Measurements from ENCODE around the gene SALL1. TPM values are rescaled to one million over a fixed set of nuclear protein-coding genes. Genes with fewer than 3 reads are reported as not detected.

The SALL1 gene
- total and polyA plus RNA-seq, 2 of the 4 experiments (the other 2 are of a cell fraction), result 0.90 to 5.2 TPM

GRCh38 chr16:51147776-51148677 lies 3.0 kb downstream of the SALL1 start:
- H3K14ac ChIP-seq (replicated peaks; ENCODE audit: low read depth, low read length), result peak overlapping the region; percentile 51; the same call in 1 of the 2 replicates

More at GRCh38 chr16:51147776-51148677, 3.0 kb downstream of the SALL1 start:
- no TSS peak for BruUV-seq (replicated peaks)
- dilution Hi-C loops (cut with HindIII; ENCODE audit: low sequenced_read_pairs, unreplicated experiment), result no loop called here
- Histone ChIP-seq H2AFZ (replicated peaks; ENCODE audit: low read length, poor library complexity) (no peak overlapping the region), H4K20me1 (ENCODE audit: insufficient read depth, low read length) (peaks cover 18% of the 10 kb centered on the region; the same call in 1 of the 2 replicates), H3K9me1 (ENCODE audit: insufficient read depth, low read length) (0 out of 2 replicates have a peak, but pooled peaks cover 3% of the 10 kb centered on the region), H3K4me2 (ENCODE audit: low read depth, low read length) (peak overlapping the region; percentile 94), H3K27ac (ENCODE audit: insufficient read depth, low read length) (peak overlapping the region; percentile 46; the same call in 1 of the 2 replicates), H3K36me3 (ENCODE audit: control insufficient read depth, insufficient read depth, low read length) (no peaks in the 10 kb centered on the region; the same call in 1 of the 2 replicates), H3K23ac (ENCODE audit: low read depth, low read length) (peak overlapping the region; percentile 2; the same call in 1 of the 2 replicates), H2BK20ac (ENCODE audit: low read depth, low read length) (no peak overlapping the region), H3K79me1 (ENCODE audit: low read depth in 1 of 2, low read length in 2 of 2) (peaks cover 0 to 11% of the 10 kb centered on the region in 2 experiments; a peak in 2 of 4 replicates), H3K27me3 (ENCODE audit: control insufficient read depth, insufficient read depth, low read length) (no peaks in the 10 kb centered on the region), H2AK5ac (ENCODE audit: low read depth, low read length) (no peak overlapping the region), H4K5ac (ENCODE audit: low read depth, low read length) (no peak overlapping the region), H4K8ac (ENCODE audit: low read depth in 2 of 2, low read length in 2 of 2) (peak overlapping the region in 1 of 2 experiments; percentile 14; a peak in 1 of 4 replicates), H3K56ac (ENCODE audit: extremely low read depth, insufficient read depth, low read length) (peak overlapping the region; percentile 67; the same call in 1 of the 2 replicates), H3K9ac (ENCODE audit: low read depth, low read length) (peak overlapping the region; percentile 57), H3K4me1 (ENCODE audit: control insufficient read depth, insufficient read depth, low read length) (no peaks in the 10 kb centered on the region), H2BK120ac (ENCODE audit: low read depth, low read length) (no peak overlapping the region; the same call in 1 of the 2 replicates), H3K4ac (ENCODE audit: low read depth, low read length) (peak overlapping the region; percentile 1), H2BK15ac (ENCODE audit: low read depth, low read length) (no peak overlapping the region), H3K9me3 (ENCODE audit: control insufficient read depth, insufficient read depth, low read length) (no peaks in the 10 kb centered on the region), H4K91ac (ENCODE audit: insufficient read depth, low read depth, low read length) (no peak overlapping the region), H3K4me3 (ENCODE audit: insufficient read depth, low read depth, low read length) (peak overlapping the region; percentile 17; the same call in 1 of the 2 replicates), H2BK5ac (ENCODE audit: low read depth, low read length, poor library complexity, severe bottlenecking) (no peak overlapping the region), H3K18ac (ENCODE audit: low read depth, low read length) (no peak overlapping the region), H2AK9ac (replicated peaks; ENCODE audit: low read depth, low read length, poor library complexity) (no peak overlapping the region)
- intact Hi-C loops (cut with micrococcal nuclease), result loop anchor here (2.0 to 5.0 kb wide), 3 partner anchors 671 to 835 kb away; no protein-coding TSS in a partner anchor
- no peak for ATAC-seq (ENCODE audit: low read depth)
- ChIA-PET POLR2A (ENCODE audit: unreplicated experiment) (interaction anchor here (0.5 kb wide), 1 partner anchor 20 kb away, joined by 3 read pairs; no protein-coding TSS in a partner anchor), CTCF (interaction anchor here (0.9 to 1.2 kb wide), 2 partner anchors 10 to 614 kb away, joined by 3 read pairs; no protein-coding TSS in a partner anchor)
- no CpG with 5 or more reads among the region's 3 CpGs for WGBS, 2 experiments (ENCODE audit: extremely low coverage in 2 of 2, insufficient read length in 1 of 2)
- in situ Hi-C loops (cut with MboI; ENCODE audit: low sequenced_read_pairs), result loop anchor here (5.0 kb wide), 1 partner anchor 614 kb away; no protein-coding TSS in a partner anchor
- DNase-seq, result no peak
- TF ChIP-seq FOS (IDR thresholded peaks at IDR 0.05; ENCODE audit: low read depth, low read length), result no peak
- TF ChIP-seq MXI1 (IDR thresholded peaks at IDR 0.05; ENCODE audit: borderline replicate concordance, low read depth, low read length), result no peak
- TF ChIP-seq NFE2L2 (IDR thresholded peaks at IDR 0.05; ENCODE audit: low read depth, low read length), result no peak
- no peak for TF ChIP-seq RFX5 (IDR thresholded peaks at IDR 0.05; ENCODE audit: low read depth, low read length)
- no peak for TF ChIP-seq CHD1 (IDR thresholded peaks at IDR 0.05; ENCODE audit: low read depth, low read length)
- TF ChIP-seq, protein P1, sequence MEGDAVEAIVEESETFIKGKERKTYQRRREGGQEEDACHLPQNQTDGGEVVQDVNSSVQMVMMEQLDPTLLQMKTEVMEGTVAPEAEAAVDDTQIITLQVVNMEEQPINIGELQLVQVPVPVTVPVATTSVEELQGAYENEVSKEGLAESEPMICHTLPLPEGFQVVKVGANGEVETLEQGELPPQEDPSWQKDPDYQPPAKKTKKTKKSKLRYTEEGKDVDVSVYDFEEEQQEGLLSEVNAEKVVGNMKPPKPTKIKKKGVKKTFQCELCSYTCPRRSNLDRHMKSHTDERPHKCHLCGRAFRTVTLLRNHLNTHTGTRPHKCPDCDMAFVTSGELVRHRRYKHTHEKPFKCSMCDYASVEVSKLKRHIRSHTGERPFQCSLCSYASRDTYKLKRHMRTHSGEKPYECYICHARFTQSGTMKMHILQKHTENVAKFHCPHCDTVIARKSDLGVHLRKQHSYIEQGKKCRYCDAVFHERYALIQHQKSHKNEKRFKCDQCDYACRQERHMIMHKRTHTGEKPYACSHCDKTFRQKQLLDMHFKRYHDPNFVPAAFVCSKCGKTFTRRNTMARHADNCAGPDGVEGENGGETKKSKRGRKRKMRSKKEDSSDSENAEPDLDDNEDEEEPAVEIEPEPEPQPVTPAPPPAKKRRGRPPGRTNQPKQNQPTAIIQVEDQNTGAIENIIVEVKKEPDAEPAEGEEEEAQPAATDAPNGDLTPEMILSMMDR (conservative IDR thresholded peaks at IDR 0.05; ENCODE audit: low read depth, low read length), result no peak
- no peak for TF ChIP-seq BHLHE40 (IDR thresholded peaks at IDR 0.05; ENCODE audit: low read depth, low read length)
- no peak for TF ChIP-seq POLR2A (IDR thresholded peaks at IDR 0.05; ENCODE audit: low read depth, low read length)
- no peak for TF ChIP-seq CEBPB (IDR thresholded peaks at IDR 0.05; ENCODE audit: low read depth, low read length)
- no peak for TF ChIP-seq RCOR1 (IDR thresholded peaks at IDR 0.05; ENCODE audit: insufficient replicate concordance, low read length)
- no peak for TF ChIP-seq USF2 (IDR thresholded peaks at IDR 0.05; ENCODE audit: low read depth, low read length)
